IMR-90 (cell line): ENCODE results near the gene ERN1. TPM values are rescaled to one million over a fixed set of nuclear protein-coding genes. Genes with fewer than 3 reads are reported as not detected.

Experiments
- ATAC-seq: fragments of 200-7000 bp; cut with Tn5 transposase; 2 replicates; pipeline ENCODE4 v1.9.1; 2020; ENCODE audit warnings: low read depth, mild to moderate bottlenecking, moderate library complexity
- BruUV-seq: library from RNA; stranded (reverse); fragments of 400-500 nt; replicated peaks from 2 replicates; lab custom pipeline; 2021; lab: Mats Ljungman, UMichigan
- CTCF ChIA-PET: fragments of 300-600 bp; formaldehyde crosslinking; extraction: SDS; loops from one replicate; lab custom pipeline; 2021; ENCODE audit warnings: antibody characterized with exemption; lab: Yijun Ruan, JAX
- POLR2A ChIA-PET: fragments of 300-600 bp; sonication (Branson Sonifier 250); formaldehyde crosslinking; loops from one replicate; lab custom pipeline; 2022; ENCODE audit warnings: antibody characterized with exemption; ENCODE audit not compliant: unreplicated experiment; lab: Charles Lee
- DNase-seq: peaks from one replicate; pipeline ENCODE4 v3.0.0; 2013
- H2AFZ ChIP-seq: replicated peaks from 2 replicates; pipeline ENCODE3; 2013; ENCODE audit warnings: low read length, mild to moderate bottlenecking; ENCODE audit not compliant: poor library complexity
- H2AK5ac ChIP-seq: 2 replicates; pipeline ENCODE4 v1.6.1; 2013; ENCODE audit warnings: low read depth, low read length, inconsistent platforms
- H2AK9ac ChIP-seq: replicated peaks from 2 replicates; pipeline ENCODE3; 2013; ENCODE audit warnings: mild to moderate bottlenecking, low read depth, low read length, moderate library complexity; ENCODE audit not compliant: poor library complexity
- H2BK120ac ChIP-seq: 2 replicates; pipeline ENCODE4 v1.6.1; 2013; ENCODE audit warnings: low read depth, low read length, inconsistent platforms
- H2BK15ac ChIP-seq: 3 replicates; pipeline ENCODE4 v1.6.1; 2013; ENCODE audit warnings: low read depth, low read length, inconsistent platforms
- H2BK20ac ChIP-seq: 2 replicates; pipeline ENCODE4 v1.6.1; 2013; ENCODE audit warnings: low read depth, mild to moderate bottlenecking, inconsistent platforms, low read length, moderate library complexity
- H2BK5ac ChIP-seq: 2 replicates; pipeline ENCODE4 v1.6.1; 2013; ENCODE audit warnings: mild to moderate bottlenecking, low read depth, low read length, inconsistent platforms; ENCODE audit not compliant: poor library complexity, severe bottlenecking
- H3K14ac ChIP-seq: replicated peaks from 2 replicates; pipeline ENCODE4 v1.6.1; 2013; ENCODE audit warnings: low read depth, low read length, inconsistent platforms
- H3K18ac ChIP-seq: 2 replicates; pipeline ENCODE4 v1.6.1; 2013; ENCODE audit warnings: low read depth, low read length, control low read depth
- H3K23ac ChIP-seq: 2 replicates; pipeline ENCODE4 v1.6.1; 2013; ENCODE audit warnings: low read depth, low read length, inconsistent platforms
- H3K27ac ChIP-seq: 2 replicates; pipeline ENCODE4 v1.5.1; 2013; ENCODE audit warnings: mild to moderate bottlenecking, control low read depth, low read length; ENCODE audit not compliant: insufficient read depth
- H3K27me3 ChIP-seq: 2 replicates; pipeline ENCODE4 v1.6.1; 2013; ENCODE audit warnings: low read length; ENCODE audit not compliant: control insufficient read depth, insufficient read depth
- H3K36me3 ChIP-seq: 2 replicates; pipeline ENCODE4 v1.6.1; 2013; ENCODE audit warnings: low read length, mixed read lengths; ENCODE audit not compliant: control insufficient read depth, insufficient read depth
- H3K4ac ChIP-seq: 2 replicates; pipeline ENCODE4 v1.6.1; 2013; ENCODE audit warnings: low read depth, low read length, inconsistent platforms
- H3K4me1 ChIP-seq: 2 replicates; pipeline ENCODE4 v1.6.1; 2013; ENCODE audit warnings: low read length, mixed read lengths; ENCODE audit not compliant: control insufficient read depth, insufficient read depth
- H3K4me2 ChIP-seq: 2 replicates; pipeline ENCODE4 v1.6.1; 2013; ENCODE audit warnings: low read depth, mild to moderate bottlenecking, control low read depth, low read length, moderate library complexity
- H3K4me3 ChIP-seq: 2 replicates; pipeline ENCODE4 v1.5.1; 2013; ENCODE audit warnings: low read depth, mild to moderate bottlenecking, control low read depth, low read length, moderate library complexity; ENCODE audit not compliant: insufficient read depth
- H3K56ac ChIP-seq: 2 replicates; pipeline ENCODE4 v1.6.1; 2013; ENCODE audit warnings: low read length, inconsistent platforms; ENCODE audit not compliant: insufficient read depth; ENCODE audit errors: extremely low read depth
- H3K79me1 ChIP-seq, 2 experiments: 2 replicates each; pipeline ENCODE4 v1.6.1; 2013; ENCODE audit warnings: low read length in 2 of 2, inconsistent platforms in 1 of 2, low read depth in 1 of 2
- H3K9ac ChIP-seq: 2 replicates; pipeline ENCODE4 v1.6.1; 2013; ENCODE audit warnings: low read depth, low read length, control low read depth
- H3K9me1 ChIP-seq: 2 replicates; pipeline ENCODE4 v1.6.1; 2013; ENCODE audit warnings: low read length, inconsistent platforms; ENCODE audit not compliant: insufficient read depth
- H3K9me3 ChIP-seq: 2 replicates; pipeline ENCODE4 v1.6.1; 2013; ENCODE audit warnings: low read length; ENCODE audit not compliant: control insufficient read depth, insufficient read depth
- H4K20me1 ChIP-seq: 2 replicates; pipeline ENCODE4 v1.6.1; 2013; ENCODE audit warnings: low read length, inconsistent platforms; ENCODE audit not compliant: insufficient read depth
- H4K5ac ChIP-seq: 2 replicates; pipeline ENCODE4 v1.6.1; 2013; ENCODE audit warnings: mild to moderate bottlenecking, low read depth, low read length, control low read depth
- H4K8ac ChIP-seq, 2 experiments: 2 replicates each; pipeline ENCODE4 v1.6.1; 2013; ENCODE audit warnings: low read depth in 2 of 2, low read length in 2 of 2, control low read depth in 1 of 2, inconsistent platforms in 1 of 2
- H4K91ac ChIP-seq: 2 replicates; pipeline ENCODE4 v1.6.1; 2013; ENCODE audit warnings: low read depth, low read length, inconsistent platforms; ENCODE audit not compliant: insufficient read depth
- CHD1 ChIP-seq: IDR thresholded peaks from 2 replicates; pipeline ENCODE4 v1.6.1; 2012; ENCODE audit warnings: low read depth, low read length, improper control_type of control experiment
- FOS ChIP-seq: fragments of 150-350 bp; IDR thresholded peaks from 2 replicates; pipeline ENCODE4 v1.6.1; 2016; ENCODE audit warnings: low read depth, low read length
- MAFK ChIP-seq: IDR thresholded peaks from 2 replicates; pipeline ENCODE4 v1.6.1; 2012; ENCODE audit warnings: low read depth, low read length, improper control_type of control experiment
- MAZ ChIP-seq: IDR thresholded peaks from 2 replicates; pipeline ENCODE4 v1.6.1; 2012; ENCODE audit warnings: low read depth, mild to moderate bottlenecking, low read length, improper control_type of control experiment, moderate library complexity, borderline replicate concordance
- MXI1 ChIP-seq: IDR thresholded peaks from 2 replicates; pipeline ENCODE4 v1.6.1; 2012; ENCODE audit warnings: low read depth, mild to moderate bottlenecking, low read length, moderate library complexity, borderline replicate concordance
- NFE2L2 ChIP-seq: fragments of 150-350 bp; IDR thresholded peaks from 2 replicates; pipeline ENCODE4 v1.6.1; 2016; ENCODE audit warnings: low read depth, mild to moderate bottlenecking, low read length
- POLR2A ChIP-seq: IDR thresholded peaks from 2 replicates; pipeline ENCODE4 v1.6.1; 2012; ENCODE audit warnings: mild to moderate bottlenecking, low read depth, low read length
- RAD21 ChIP-seq: IDR thresholded peaks from 2 replicates; pipeline ENCODE4 v1.6.1; 2012; ENCODE audit warnings: low read length, improper control_type of control experiment
- RCOR1 ChIP-seq: IDR thresholded peaks from 2 replicates; pipeline ENCODE4 v1.6.1; 2012; ENCODE audit warnings: mild to moderate bottlenecking, low read length, improper control_type of control experiment; ENCODE audit not compliant: insufficient replicate concordance
- RFX5 ChIP-seq: IDR thresholded peaks from 2 replicates; pipeline ENCODE4 v1.8.0; 2012; ENCODE audit warnings: low read depth, mild to moderate bottlenecking, low read length, moderate library complexity
- USF2 ChIP-seq: fragments of 150-350 bp; IDR thresholded peaks from 2 replicates; pipeline ENCODE4 v1.6.1; 2017; ENCODE audit warnings: mild to moderate bottlenecking, antibody characterized with exemption, low read length, low read depth
- WGBS, 2 experiments: methylation state at CpG; one replicate each; pipeline versions ENCODE4 v1.1.5 to v1.1.7; 2013; ENCODE audit warnings: missing lambda C conversion rate in 2 of 2; ENCODE audit not compliant: insufficient read length in 1 of 2; ENCODE audit errors: extremely low coverage in 2 of 2; 5-methylcytosine and 5-hydroxymethylcytosine counted together
- dilution Hi-C: fragments of 300-500 bp; cut with HindIII; formaldehyde crosslinking; loops from one replicate; pipeline ENCODE4 v1.14.3; 2018; ENCODE audit warnings: low sequenced_read_pairs; ENCODE audit not compliant: unreplicated experiment
- in situ Hi-C: fragments of 300-500 bp; cut with MboI; formaldehyde crosslinking; loops from 3 replicates; pipeline ENCODE4 v1.14.3; 2019; ENCODE audit warnings: low sequenced_read_pairs, inconsistent platforms, mixed read lengths
- intact Hi-C: fragments of 100-400 bp; cut with micrococcal nuclease; formaldehyde crosslinking; loops from 2 replicates; pipeline ENCODE4 v1.10.0; 2022
- polyA plus RNA-seq, 3 experiments: library from polyadenylated mRNA; depleted of rRNA; stranded (reverse); fragments of >200 nt; gene quantifications; 2 replicates each; pipeline ENCODE4 v1.2.3, GENCODE V29; 2012; ENCODE audit warnings: low replicate concordance in 1 of 3
- total RNA-seq: library from RNA; depleted of rRNA; stranded (reverse); fragments of >200 nt; gene quantifications from 2 replicates; pipeline ENCODE4 v1.2.3, GENCODE V29; 2012
- TF ChIP-seq, protein P1 (sequence below): fragments of 150-350 bp; IDR thresholded peaks from 2 replicates; pipeline ENCODE4 v1.6.1; 2016; ENCODE audit warnings: low read depth, mild to moderate bottlenecking, low read length, moderate library complexity, borderline replicate concordance
- TF ChIP-seq, protein P2 (sequence below): conservative IDR thresholded peaks from 2 replicates; pipeline ENCODE4 v1.5.1; 2012; ENCODE audit warnings: mild to moderate bottlenecking, low read depth, low read length, improper control_type of control experiment

ERN1 gene
- total and polyA plus RNA-seq, 2 of the 4 experiments (the other 2 are of a cell fraction): 2.7 to 4.1 TPM

DNA sequence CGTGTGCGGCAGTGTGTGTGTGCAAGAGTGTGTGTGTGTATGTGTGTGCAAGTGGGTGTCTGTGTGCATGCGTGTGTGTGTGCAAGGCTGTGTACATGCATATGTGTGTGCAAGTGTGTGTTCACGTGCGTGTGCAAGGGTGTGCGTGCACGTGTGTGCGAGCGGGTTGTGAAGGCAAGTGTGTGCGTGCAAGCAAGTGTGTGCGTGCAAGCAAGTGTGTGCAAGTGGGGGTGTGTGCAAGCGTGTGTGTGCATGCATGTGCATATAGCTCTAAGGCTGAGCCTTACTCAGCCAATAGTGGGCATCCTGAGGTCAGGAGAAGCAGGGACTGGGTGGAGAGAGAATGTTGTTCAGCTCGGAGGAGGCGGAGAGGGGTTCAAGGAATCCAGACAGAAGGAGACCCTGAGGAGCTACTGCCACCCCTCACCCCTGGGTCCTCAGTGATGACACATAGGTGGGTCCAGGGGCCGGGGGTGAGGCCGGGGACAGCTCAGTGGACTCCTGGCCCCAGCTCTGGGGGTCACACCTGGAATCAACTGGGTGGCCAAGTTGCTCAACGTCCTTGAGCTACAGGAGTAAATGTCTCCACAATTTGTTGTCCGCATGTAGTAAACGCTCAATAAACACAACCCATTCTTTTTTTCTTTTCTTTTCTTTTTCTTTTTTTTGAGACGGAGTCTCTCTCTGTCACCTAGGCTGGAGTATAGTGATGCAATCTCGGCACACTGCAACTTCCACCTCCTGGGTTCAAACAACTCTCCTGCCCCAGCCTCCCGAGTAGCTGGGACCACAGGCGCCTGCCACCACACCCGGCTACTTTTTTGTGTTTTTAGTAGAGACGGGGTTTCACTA is 130.0 kb downstream of the ERN1 start:
- no peaks in the 10 kb centered on the region for H3K9me3 ChIP-seq
- WGBS, 2 experiments: 92% methylated on average over 15 of the region's 25 CpGs; no CpG with 5 or more reads in 1 of the 2 experiments
- H2AK9ac ChIP-seq: no peak overlapping the region
- no peaks in the 10 kb centered on the region for H3K79me1 ChIP-seq
- no peak overlapping the region for H3K23ac ChIP-seq
- in situ Hi-C loops: no loop called here
- ChIA-PET CTCF (no interaction called here), POLR2A (no interaction called here)
- no peaks in the 10 kb centered on the region for H4K20me1 ChIP-seq
- no peaks in the 10 kb centered on the region for H3K36me3 ChIP-seq
- H3K14ac ChIP-seq: no peak overlapping the region
- ATAC-seq (no peak), DNase-seq (no peak)
- H2BK20ac ChIP-seq: no peak overlapping the region
- H2BK5ac ChIP-seq: no peak overlapping the region
- H4K5ac ChIP-seq: no peak overlapping the region
- H3K4ac ChIP-seq: no peak overlapping the region
- H2AK5ac ChIP-seq: no peak overlapping the region
- no TSS peak for BruUV-seq
- no peak overlapping the region for H3K9ac ChIP-seq
- H4K91ac ChIP-seq: no peak overlapping the region
- H3K4me2 ChIP-seq: no peak overlapping the region
- H3K4me1 ChIP-seq: no peaks in the 10 kb centered on the region
- H3K56ac ChIP-seq: no peak overlapping the region
- intact Hi-C loops: no loop called here
- H2AFZ ChIP-seq: no peak overlapping the region
- H3K4me3 ChIP-seq: no peak overlapping the region
- peaks cover 9% of the 10 kb centered on the region for H3K9me1 ChIP-seq
- H2BK120ac ChIP-seq: no peak overlapping the region
- dilution Hi-C loops: no loop called here
- H3K27me3 ChIP-seq: peaks cover 48% of the 10 kb centered on the region
- H2BK15ac ChIP-seq: no peak overlapping the region
- TF ChIP-seq CHD1 (no peak), POLR2A (no peak), RCOR1 (no peak), NFE2L2 (no peak), MAFK (no peak), RAD21 (no peak), MAZ (no peak), FOS (no peak), MXI1 (no peak), USF2 (no peak), RFX5 (no peak)
- TF ChIP-seq, protein P1, sequence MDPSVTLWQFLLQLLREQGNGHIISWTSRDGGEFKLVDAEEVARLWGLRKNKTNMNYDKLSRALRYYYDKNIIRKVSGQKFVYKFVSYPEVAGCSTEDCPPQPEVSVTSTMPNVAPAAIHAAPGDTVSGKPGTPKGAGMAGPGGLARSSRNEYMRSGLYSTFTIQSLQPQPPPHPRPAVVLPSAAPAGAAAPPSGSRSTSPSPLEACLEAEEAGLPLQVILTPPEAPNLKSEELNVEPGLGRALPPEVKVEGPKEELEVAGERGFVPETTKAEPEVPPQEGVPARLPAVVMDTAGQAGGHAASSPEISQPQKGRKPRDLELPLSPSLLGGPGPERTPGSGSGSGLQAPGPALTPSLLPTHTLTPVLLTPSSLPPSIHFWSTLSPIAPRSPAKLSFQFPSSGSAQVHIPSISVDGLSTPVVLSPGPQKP: no peak
- TF ChIP-seq, protein P2, sequence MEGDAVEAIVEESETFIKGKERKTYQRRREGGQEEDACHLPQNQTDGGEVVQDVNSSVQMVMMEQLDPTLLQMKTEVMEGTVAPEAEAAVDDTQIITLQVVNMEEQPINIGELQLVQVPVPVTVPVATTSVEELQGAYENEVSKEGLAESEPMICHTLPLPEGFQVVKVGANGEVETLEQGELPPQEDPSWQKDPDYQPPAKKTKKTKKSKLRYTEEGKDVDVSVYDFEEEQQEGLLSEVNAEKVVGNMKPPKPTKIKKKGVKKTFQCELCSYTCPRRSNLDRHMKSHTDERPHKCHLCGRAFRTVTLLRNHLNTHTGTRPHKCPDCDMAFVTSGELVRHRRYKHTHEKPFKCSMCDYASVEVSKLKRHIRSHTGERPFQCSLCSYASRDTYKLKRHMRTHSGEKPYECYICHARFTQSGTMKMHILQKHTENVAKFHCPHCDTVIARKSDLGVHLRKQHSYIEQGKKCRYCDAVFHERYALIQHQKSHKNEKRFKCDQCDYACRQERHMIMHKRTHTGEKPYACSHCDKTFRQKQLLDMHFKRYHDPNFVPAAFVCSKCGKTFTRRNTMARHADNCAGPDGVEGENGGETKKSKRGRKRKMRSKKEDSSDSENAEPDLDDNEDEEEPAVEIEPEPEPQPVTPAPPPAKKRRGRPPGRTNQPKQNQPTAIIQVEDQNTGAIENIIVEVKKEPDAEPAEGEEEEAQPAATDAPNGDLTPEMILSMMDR: no peak
- H3K18ac ChIP-seq: no peak overlapping the region
- no peak overlapping the region for H3K27ac ChIP-seq
- H4K8ac ChIP-seq: no peak overlapping the region
